ENCODE measurements around the gene TASP1. TPM values are rescaled to one million over a fixed set of nuclear protein-coding genes. Genes with fewer than 3 reads are reported as not detected.

TASP1 gene
- total RNA-seq, 1 experiment from 2014 or later = 9.5 TPM

DNA sequence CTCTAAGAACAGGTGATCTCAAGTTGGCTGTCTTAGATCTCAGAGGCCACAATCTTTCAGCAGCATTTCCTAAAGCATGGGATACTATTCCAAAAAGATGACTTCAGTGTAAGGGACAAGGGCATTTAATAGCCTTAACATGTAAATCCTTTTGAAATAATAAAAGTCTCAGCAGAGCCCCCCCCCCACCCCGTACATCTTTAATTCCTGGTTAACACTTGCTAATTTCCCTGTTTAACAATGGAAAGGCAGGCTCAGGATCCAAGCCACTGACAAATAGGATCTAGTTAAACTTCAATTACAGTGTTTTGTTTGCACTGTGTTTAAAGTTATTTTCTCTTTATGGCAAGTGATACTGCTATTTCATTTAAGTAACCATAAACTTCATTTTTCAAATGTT lies 12.0 kb downstream of the TASP1 start:
- Histone ChIP-seq H3K79me1 (ENCODE audit: insufficient read depth, low read depth, low read length, poor library complexity, severe bottlenecking) (no peaks in the 10 kb centered on the region), H3K23ac (ENCODE audit: insufficient read length, low read depth, low read length) (no peak overlapping the region), H4K20me1 (ENCODE audit: control insufficient read depth, insufficient read depth, insufficient read length) (no peaks in the 10 kb centered on the region), H2BK12ac (ENCODE audit: insufficient read length, low read depth, low read length) (no peak overlapping the region), H3K4me2 (ENCODE audit: insufficient read depth, insufficient read length, low read length) (peak overlapping the region; percentile 36), H2BK5ac (ENCODE audit: insufficient read length, low read length) (no peak overlapping the region), H4K91ac (ENCODE audit: insufficient read length, low read depth, low read length) (no peak overlapping the region), H3K18ac (ENCODE audit: insufficient read length, low read depth, low read length) (no peak overlapping the region), H3K27ac (ENCODE audit: insufficient read length, low read depth, low read length) (peak overlapping the region; percentile 80), H3K27me3 (ENCODE audit: insufficient read depth, low read length) (no peaks in the 10 kb centered on the region), H3K9me3 (ENCODE audit: control insufficient read depth, low read depth, low read length) (no peaks in the 10 kb centered on the region), H2BK120ac (ENCODE audit: low read depth, low read length, poor library complexity, severe bottlenecking) (no peak overlapping the region), H4K8ac (replicated peaks; ENCODE audit: insufficient read length, low read depth, low read length) (no peak overlapping the region), H3K4ac (ENCODE audit: low read depth, low read length) (no peak overlapping the region), H2AFZ (ENCODE audit: low read length) (no peak overlapping the region), H3K14ac (ENCODE audit: insufficient read depth, low read length) (no peak overlapping the region), H3K79me2 (ENCODE audit: insufficient read depth, low read length) (no peaks in the 10 kb centered on the region), H2BK15ac (ENCODE audit: low read depth, low read length) (no peak overlapping the region), H3K23me2 (ENCODE audit: insufficient read length, low read depth, low read length, poor library complexity, severe bottlenecking) (no peaks in the 10 kb centered on the region), H2AK5ac (ENCODE audit: insufficient read length, low read length) (no peak overlapping the region), H2BK20ac (ENCODE audit: low read depth, low read length, poor library complexity, severe bottlenecking) (no peak overlapping the region), H3K4me1 (ENCODE audit: insufficient read depth, low read length) (peaks cover 6% of the 10 kb centered on the region; the same call in 1 of the 2 replicates), H3T11ph (ENCODE audit: low read length) (no peak overlapping the region), H3K56ac (ENCODE audit: insufficient read length, low read depth, low read length) (no peak overlapping the region), H3K9ac (ENCODE audit: extremely low read depth, insufficient read length, low read length) (no peak overlapping the region), H4K5ac (ENCODE audit: insufficient read length, low read depth, low read length) (no peak overlapping the region)
- no peaks in the 10 kb centered on the region; the same call in 1 of the 2 replicates for H3K27me3 Mint-ChIP-seq (ENCODE audit: low read depth)
- WGBS (ENCODE audit: extremely low coverage, insufficient read length, low lambda C conversion rate) = no CpG with 5 or more reads among the region's 1 CpG
- no peak for DNase-seq
- H3K4me1 Mint-ChIP-seq = peaks cover 39 to 44% of the 10 kb centered on the region in 2 experiments
- TF ChIP-seq, protein P1, sequence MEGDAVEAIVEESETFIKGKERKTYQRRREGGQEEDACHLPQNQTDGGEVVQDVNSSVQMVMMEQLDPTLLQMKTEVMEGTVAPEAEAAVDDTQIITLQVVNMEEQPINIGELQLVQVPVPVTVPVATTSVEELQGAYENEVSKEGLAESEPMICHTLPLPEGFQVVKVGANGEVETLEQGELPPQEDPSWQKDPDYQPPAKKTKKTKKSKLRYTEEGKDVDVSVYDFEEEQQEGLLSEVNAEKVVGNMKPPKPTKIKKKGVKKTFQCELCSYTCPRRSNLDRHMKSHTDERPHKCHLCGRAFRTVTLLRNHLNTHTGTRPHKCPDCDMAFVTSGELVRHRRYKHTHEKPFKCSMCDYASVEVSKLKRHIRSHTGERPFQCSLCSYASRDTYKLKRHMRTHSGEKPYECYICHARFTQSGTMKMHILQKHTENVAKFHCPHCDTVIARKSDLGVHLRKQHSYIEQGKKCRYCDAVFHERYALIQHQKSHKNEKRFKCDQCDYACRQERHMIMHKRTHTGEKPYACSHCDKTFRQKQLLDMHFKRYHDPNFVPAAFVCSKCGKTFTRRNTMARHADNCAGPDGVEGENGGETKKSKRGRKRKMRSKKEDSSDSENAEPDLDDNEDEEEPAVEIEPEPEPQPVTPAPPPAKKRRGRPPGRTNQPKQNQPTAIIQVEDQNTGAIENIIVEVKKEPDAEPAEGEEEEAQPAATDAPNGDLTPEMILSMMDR (conservative IDR thresholded peaks at IDR 0.05) = no peak
- H3K4me3 Mint-ChIP-seq = peak overlapping the region in 1 of 2 experiments; percentile 54; a peak in 3 of 5 replicates
- peak overlapping the region in 2 of 3 experiments; percentile 88 to 92; a peak in 5 of 7 replicates for H3K27ac Mint-ChIP-seq
- H3K36me3 Mint-ChIP-seq (ENCODE audit: insufficient read depth in 1 of 3, low read depth in 3 of 3) = peaks cover 7 to 18% (median 15%) of the 10 kb centered on the region in 3 experiments; a peak in 5 of 7 replicates
- H3K9me3 Mint-ChIP-seq = no peaks in the 10 kb centered on the region

All from H9 (cell line).